ENCODE results near the gene PARPBP.
"Not testable (repeated sequence)": the region's sequence is repeated elsewhere in the genome, so short reads cannot be mapped to it uniquely, and the experiment has no call there.

- TF ChIP-seq EP300 (IDR thresholded peaks at IDR 0.05; ENCODE audit: borderline replicate concordance in 1 of 2, low read depth in 2 of 2, low read length in 2 of 2); POLR2A (IDR thresholded peaks at IDR 0.05; ENCODE audit: control extremely low read depth in 1 of 2, low read depth in 2 of 2, low read length in 2 of 2); POLR2AphosphoS5 (IDR thresholded peaks at IDR 0.05; ENCODE audit: low read depth, low read length); MAX (IDR thresholded peaks at IDR 0.05): not testable (repeated sequence)
Measured at GRCh38 chr12:102240859-102241258, 120.9 kb downstream of the PARPBP start.
